ENCODE data around the gene NFKBIE. TPM values are rescaled to one million over a fixed set of nuclear protein-coding genes. Genes with fewer than 3 reads are reported as not detected.
A peak's percentile ranks its signal among the peaks of the same experiment; 100 is the strongest.

NFKBIE gene
- total and polyA plus RNA-seq, 9 of the 15 experiments (the other 6 are each of a cell fraction or from before 2014, with no cell fraction given): 2.1 to 16.4 (median 11.7) TPM

DNA sequence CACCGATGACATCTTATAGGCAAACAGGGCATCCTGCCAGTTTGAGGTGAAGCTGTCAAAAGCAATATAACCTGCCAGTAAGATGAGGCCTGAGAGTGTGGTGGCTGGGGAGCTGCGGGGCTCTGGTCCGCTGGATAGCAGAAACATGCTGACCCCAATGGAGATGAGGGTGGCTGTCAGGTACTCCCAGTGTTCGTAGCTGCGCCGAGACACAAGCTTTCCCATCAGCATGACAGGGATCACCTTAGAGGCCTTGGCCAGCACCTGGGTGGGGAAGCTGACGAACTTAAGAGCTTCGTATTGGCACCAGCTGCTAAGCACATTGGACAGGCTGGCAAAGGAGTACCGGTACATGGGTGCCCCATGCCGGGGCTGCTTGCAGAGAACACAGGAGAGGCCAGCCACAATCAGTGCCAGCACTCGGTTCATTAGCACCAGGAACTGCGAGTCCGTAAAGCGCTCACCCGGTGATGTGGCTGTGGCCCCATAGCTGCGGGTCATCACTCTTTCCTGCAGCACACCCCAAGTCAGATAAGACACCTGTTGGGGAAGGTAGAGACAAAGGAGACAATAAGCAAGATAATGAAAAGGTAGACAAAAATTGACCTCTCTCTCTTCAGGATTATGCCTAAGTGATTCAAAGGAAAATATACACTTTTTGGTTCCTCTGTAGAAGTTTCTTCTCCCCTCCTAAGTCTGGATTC lies 10.1 kb downstream of the NFKBIE start (continued):
- TF ChIP-seq, protein P1, sequence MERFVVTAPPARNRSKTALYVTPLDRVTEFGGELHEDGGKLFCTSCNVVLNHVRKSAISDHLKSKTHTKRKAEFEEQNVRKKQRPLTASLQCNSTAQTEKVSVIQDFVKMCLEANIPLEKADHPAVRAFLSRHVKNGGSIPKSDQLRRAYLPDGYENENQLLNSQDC (CRISPR knock-in tag; IDR thresholded peaks at IDR 0.05): 0 out of 2 replicates have a peak, but pooled peaks have one; percentile 25
- TF ChIP-seq, protein P2, sequence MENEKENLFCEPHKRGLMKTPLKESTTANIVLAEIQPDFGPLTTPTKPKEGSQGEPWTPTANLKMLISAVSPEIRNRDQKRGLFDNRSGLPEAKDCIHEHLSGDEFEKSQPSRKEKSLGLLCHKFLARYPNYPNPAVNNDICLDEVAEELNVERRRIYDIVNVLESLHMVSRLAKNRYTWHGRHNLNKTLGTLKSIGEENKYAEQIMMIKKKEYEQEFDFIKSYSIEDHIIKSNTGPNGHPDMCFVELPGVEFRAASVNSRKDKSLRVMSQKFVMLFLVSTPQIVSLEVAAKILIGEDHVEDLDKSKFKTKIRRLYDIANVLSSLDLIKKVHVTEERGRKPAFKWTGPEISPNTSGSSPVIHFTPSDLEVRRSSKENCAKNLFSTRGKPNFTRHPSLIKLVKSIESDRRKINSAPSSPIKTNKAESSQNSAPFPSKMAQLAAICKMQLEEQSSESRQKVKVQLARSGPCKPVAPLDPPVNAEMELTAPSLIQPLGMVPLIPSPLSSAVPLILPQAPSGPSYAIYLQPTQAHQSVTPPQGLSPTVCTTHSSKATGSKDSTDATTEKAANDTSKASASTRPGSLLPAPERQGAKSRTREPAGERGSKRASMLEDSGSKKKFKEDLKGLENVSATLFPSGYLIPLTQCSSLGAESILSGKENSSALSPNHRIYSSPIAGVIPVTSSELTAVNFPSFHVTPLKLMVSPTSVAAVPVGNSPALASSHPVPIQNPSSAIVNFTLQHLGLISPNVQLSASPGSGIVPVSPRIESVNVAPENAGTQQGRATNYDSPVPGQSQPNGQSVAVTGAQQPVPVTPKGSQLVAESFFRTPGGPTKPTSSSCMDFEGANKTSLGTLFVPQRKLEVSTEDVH (IDR thresholded peaks at IDR 0.05; ENCODE audit: low read depth, partially characterized antibody): peak; percentile 47
- TF ChIP-seq, protein P3, sequence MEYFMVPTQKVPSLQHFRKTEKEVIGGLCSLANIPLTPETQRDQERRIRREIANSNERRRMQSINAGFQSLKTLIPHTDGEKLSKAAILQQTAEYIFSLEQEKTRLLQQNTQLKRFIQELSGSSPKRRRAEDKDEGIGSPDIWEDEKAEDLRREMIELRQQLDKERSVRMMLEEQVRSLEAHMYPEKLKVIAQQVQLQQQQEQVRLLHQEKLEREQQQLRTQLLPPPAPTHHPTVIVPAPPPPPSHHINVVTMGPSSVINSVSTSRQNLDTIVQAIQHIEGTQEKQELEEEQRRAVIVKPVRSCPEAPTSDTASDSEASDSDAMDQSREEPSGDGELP (CRISPR knock-in tag; IDR thresholded peaks at IDR 0.05; ENCODE audit: borderline replicate concordance): 0 out of 2 replicates have a peak, but pooled peaks have one; percentile 25
- peak; percentile 49; the same call in 1 of the 2 replicates for TF ChIP-seq POLR2AphosphoS5 (IDR thresholded peaks at IDR 0.05; ENCODE audit: control insufficient read depth, insufficient read depth, low read depth, low read length)
- peak; percentile 12; the same call in 1 of the 2 replicates for TF ChIP-seq HCFC1 (IDR thresholded peaks at IDR 0.05; ENCODE audit: low read depth, low read length)
- no peak for TF ChIP-seq BRCA1 (IDR thresholded peaks at IDR 0.05)
- TF ChIP-seq BRCA1 (CRISPR knock-in tag; IDR thresholded peaks at IDR 0.05): 0 out of 2 replicates have a peak, but pooled peaks have one; percentile 42
- TF ChIP-seq THRAP3 (IDR thresholded peaks at IDR 0.05; ENCODE audit: borderline replicate concordance): peak; percentile 10; the same call in 1 of the 2 replicates
- TF ChIP-seq, protein P4, sequence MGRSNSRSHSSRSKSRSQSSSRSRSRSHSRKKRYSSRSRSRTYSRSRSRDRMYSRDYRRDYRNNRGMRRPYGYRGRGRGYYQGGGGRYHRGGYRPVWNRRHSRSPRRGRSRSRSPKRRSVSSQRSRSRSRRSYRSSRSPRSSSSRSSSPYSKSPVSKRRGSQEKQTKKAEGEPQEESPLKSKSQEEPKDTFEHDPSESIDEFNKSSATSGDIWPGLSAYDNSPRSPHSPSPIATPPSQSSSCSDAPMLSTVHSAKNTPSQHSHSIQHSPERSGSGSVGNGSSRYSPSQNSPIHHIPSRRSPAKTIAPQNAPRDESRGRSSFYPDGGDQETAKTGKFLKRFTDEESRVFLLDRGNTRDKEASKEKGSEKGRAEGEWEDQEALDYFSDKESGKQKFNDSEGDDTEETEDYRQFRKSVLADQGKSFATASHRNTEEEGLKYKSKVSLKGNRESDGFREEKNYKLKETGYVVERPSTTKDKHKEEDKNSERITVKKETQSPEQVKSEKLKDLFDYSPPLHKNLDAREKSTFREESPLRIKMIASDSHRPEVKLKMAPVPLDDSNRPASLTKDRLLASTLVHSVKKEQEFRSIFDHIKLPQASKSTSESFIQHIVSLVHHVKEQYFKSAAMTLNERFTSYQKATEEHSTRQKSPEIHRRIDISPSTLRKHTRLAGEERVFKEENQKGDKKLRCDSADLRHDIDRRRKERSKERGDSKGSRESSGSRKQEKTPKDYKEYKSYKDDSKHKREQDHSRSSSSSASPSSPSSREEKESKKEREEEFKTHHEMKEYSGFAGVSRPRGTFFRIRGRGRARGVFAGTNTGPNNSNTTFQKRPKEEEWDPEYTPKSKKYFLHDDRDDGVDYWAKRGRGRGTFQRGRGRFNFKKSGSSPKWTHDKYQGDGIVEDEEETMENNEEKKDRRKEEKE (IDR thresholded peaks at IDR 0.05; ENCODE audit: borderline replicate concordance in 1 of 2, control insufficient read depth in 1 of 2, low read depth in 2 of 2, low read length in 1 of 2): peak; percentile 1 to 44; a peak in 1 of 4 replicates
- peak; percentile 15 for TF ChIP-seq POLR2B (IDR thresholded peaks at IDR 0.05; ENCODE audit: low read depth, partially characterized antibody)
- TF ChIP-seq ZNF253 (CRISPR knock-in tag; conservative IDR thresholded peaks at IDR 0.05): no peak
- peak in 1 of 2 experiments; percentile 40; a peak in 1 of 4 replicates for TF ChIP-seq SIN3A (IDR thresholded peaks at IDR 0.05; ENCODE audit: borderline replicate concordance in 2 of 2, control insufficient read depth in 1 of 2, low read depth in 2 of 2, low read length in 2 of 2)
- TF ChIP-seq ETV6 (IDR thresholded peaks at IDR 0.05; ENCODE audit: borderline replicate concordance in 1 of 2, low read depth in 2 of 2, low read length in 1 of 2): no peak
- peak; percentile 7; the same call in 1 of the 2 replicates for TF ChIP-seq ETV6 (CRISPR knock-in tag; IDR thresholded peaks at IDR 0.05; ENCODE audit: borderline replicate concordance)
- no peak for TF ChIP-seq PHF8 (IDR thresholded peaks at IDR 0.05; ENCODE audit: borderline replicate concordance, low read length)
- no peak for TF ChIP-seq NR1H2 (CRISPR knock-in tag; IDR thresholded peaks at IDR 0.05)
